Astrocyte (in vitro differentiated cells and primary cell): ENCODE measurements around the gene ALOX12B.

Experiments used
- EZH2 ChIP-seq: IDR thresholded peaks from 2 replicates; pipeline ENCODE4 v1.6.1; 2012; ENCODE audit warnings: mild to moderate bottlenecking, low read length, inconsistent platforms; ENCODE audit not compliant: insufficient read depth
- TF ChIP-seq, protein P1 (sequence below): IDR thresholded peaks from 2 replicates; pipeline ENCODE4 v1.5.1; 2011; ENCODE audit warnings: low read depth, mild to moderate bottlenecking, inconsistent platforms, low read length, moderate library complexity; ENCODE audit not compliant: insufficient read depth

DNA sequence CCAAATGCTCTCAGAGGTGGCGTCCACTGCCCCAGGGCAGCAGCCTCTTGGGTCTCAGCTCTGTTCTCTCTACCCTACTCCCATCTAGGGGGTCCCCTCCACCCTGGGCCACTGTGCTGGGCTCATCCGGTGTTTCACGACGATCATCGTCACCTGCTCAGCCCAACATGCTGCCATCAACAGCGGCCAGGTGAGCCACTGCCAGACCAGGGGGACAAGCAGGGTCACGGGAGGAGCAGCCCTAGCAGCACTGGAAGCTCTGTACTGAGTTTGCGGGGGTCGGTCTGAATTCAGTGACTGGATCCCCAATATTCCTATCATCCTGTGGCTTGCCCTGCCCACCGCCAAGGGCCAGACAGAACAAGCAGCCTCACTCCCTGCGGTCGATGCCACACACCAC is 16.0 kb downstream of the ALOX12B start:
- TF ChIP-seq, protein P1, sequence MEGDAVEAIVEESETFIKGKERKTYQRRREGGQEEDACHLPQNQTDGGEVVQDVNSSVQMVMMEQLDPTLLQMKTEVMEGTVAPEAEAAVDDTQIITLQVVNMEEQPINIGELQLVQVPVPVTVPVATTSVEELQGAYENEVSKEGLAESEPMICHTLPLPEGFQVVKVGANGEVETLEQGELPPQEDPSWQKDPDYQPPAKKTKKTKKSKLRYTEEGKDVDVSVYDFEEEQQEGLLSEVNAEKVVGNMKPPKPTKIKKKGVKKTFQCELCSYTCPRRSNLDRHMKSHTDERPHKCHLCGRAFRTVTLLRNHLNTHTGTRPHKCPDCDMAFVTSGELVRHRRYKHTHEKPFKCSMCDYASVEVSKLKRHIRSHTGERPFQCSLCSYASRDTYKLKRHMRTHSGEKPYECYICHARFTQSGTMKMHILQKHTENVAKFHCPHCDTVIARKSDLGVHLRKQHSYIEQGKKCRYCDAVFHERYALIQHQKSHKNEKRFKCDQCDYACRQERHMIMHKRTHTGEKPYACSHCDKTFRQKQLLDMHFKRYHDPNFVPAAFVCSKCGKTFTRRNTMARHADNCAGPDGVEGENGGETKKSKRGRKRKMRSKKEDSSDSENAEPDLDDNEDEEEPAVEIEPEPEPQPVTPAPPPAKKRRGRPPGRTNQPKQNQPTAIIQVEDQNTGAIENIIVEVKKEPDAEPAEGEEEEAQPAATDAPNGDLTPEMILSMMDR, result no peak
- no peak for TF ChIP-seq EZH2
